D721Med (cell line): ENCODE data around the gene NNMT.

Source experiments
- DNase-seq: peaks from one replicate; pipeline ENCODE4 v3.0.0; 2011; ENCODE audit warnings: low spot score; ENCODE audit not compliant: insufficient read length
- FAIRE-seq: peaks from 2 replicates; lab custom pipeline; 2011; peaks lifted over from hg19 to GRCh38; lab: Jason Lieb, UNC
- CTCF ChIP-seq: IDR thresholded peaks from 2 replicates; pipeline ENCODE4 v1.5.1; 2012; ENCODE audit warnings: mild to moderate bottlenecking, control low read depth; ENCODE audit not compliant: insufficient read depth; ENCODE audit errors: missing control alignments

NNMT gene

DNA sequence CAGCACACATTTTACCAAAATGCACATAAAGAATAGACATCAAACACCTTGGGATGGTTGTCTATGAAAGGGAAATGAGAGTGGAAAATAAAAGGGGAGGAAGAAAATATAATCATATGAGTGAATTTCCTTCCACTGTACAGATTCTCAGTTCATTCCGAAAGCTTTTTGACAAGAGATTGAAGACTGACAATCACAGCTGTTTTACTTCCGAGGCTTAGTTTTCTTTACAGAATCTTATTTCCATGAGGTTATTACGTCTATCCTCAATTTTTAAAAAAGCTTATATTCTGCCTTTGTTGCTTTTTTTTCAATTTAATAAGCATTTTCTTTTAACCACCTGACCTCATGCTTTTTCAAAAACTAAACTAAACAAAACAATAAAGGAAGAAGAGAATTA, 12.8 kb upstream of the NNMT start:
- no peak for TF ChIP-seq CTCF
- FAIRE-seq (no peak), DNase-seq (no peak)

DNA sequence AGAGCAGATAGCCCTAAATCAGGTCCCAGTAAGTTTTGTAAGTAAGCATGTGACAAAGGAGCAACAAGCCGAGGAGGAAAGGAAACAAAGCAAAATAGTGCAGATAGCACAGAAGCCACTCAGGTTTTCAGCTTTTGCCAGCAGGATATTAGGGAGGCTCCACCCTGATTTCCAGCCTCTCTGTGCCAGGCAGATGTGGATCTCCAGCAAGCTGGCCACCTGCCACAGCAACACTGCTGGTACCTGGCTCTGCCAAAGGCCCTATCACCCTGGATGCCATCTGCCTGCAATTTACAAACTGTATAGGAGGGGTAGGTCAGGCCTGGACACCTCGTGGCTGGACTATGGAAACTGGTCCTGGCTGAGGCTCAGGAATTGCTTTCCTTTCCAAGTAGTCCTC, 12.2 kb upstream of the NNMT start:
- DNase-seq (no peak), FAIRE-seq (no peak)
- no peak for TF ChIP-seq CTCF

DNA sequence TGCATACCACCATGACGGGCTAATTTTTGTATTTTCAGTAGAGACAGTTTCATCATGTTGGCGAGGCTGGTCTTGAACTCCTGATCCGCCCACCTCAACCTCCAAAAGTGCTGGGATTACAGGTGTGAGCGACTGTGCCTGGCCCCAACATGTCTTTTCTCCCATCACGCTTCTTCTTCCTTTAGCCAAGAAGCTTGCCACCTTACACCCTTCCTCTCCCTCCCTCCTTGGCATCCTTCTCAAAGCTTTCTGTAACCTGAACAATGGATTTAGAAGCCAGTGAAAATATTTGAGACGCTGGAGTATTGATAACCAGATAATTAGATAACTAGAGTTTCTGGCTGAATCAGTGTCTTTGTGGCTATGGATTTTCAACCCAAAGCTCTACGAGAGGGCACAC, 11.3 kb upstream of the NNMT start:
- no peak for DNase-seq
- TF ChIP-seq CTCF: no peak
- FAIRE-seq: no peak

DNA sequence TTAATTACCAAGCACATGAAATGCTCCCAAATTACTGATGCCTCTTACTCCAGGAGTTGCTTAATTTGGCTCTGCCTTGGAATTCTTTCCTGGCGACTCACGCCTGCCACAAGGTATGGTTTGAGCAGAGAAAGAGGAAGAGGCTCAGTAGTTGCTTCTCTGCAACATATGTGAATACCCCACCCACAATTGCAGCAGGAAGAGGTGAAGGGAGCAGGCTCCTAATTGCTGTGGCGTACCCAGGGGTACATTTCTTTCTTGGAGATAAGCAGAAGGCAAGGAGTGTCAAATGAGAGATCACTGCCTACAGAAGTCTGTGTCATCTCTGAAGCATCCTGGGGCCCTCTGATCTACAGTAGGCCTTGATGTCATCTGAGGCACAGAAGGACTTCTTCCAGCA, 10.6 kb upstream of the NNMT start:
- TF ChIP-seq CTCF: no peak
- no peak for DNase-seq
- FAIRE-seq: no peak

- no peak for TF ChIP-seq CTCF
- DNase-seq: no peak
- no peak for FAIRE-seq
Observed at GRCh38 chr11:114286229-114286628, 10.0 kb upstream of the NNMT start.

DNA sequence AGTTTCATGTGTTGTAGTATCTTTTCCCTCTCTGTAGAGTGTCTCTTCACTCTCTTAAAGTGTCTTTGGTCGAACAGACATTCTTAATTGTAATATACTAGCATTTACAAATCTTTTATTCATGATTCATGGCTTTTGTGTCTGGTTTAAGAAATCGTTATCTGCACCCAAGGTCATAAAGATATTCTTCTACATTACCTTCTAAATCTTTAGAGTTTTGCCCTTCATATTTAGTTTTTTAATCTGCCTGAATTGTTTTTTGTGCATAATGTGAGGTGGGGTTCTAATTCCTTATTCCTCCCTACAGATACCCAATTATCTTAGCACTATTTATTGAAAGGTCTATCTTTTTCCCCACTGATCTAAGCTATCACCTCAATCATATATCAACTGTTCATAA, 9.0 kb upstream of the NNMT start:
- TF ChIP-seq CTCF: no peak
- FAIRE-seq (no peak), DNase-seq (no peak)

DNA sequence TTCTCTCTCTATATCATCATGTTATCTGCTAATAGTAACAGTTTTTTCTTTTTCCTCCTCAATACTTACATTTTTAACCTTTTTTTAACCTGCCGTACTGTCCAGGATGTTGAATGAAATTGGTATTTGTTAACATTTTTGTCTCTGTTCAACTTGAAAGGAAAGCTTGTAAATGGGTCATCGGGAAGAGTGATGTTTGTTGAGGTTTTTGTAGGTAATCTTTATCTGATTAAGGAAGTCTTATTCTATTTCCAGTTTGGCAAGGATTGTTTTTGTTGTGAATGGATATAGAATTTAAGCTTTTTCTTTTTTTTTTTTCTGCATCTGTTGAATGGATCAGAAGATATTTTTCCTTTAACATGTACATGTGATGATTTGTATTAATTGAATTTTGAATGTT, 8.1 kb upstream of the NNMT start:
- no peak for FAIRE-seq
- DNase-seq: no peak
- TF ChIP-seq CTCF: no peak
